ENCODE measurements around the gene TRIM67. TPM values are rescaled to one million over a fixed set of nuclear protein-coding genes. Genes with fewer than 3 reads are reported as not detected.
A peak's percentile ranks its signal among the peaks of the same experiment; 100 is the strongest.

Gene TRIM67
- total RNA-seq, 1 experiment from 2014 or later: 0.08 TPM

DNA sequence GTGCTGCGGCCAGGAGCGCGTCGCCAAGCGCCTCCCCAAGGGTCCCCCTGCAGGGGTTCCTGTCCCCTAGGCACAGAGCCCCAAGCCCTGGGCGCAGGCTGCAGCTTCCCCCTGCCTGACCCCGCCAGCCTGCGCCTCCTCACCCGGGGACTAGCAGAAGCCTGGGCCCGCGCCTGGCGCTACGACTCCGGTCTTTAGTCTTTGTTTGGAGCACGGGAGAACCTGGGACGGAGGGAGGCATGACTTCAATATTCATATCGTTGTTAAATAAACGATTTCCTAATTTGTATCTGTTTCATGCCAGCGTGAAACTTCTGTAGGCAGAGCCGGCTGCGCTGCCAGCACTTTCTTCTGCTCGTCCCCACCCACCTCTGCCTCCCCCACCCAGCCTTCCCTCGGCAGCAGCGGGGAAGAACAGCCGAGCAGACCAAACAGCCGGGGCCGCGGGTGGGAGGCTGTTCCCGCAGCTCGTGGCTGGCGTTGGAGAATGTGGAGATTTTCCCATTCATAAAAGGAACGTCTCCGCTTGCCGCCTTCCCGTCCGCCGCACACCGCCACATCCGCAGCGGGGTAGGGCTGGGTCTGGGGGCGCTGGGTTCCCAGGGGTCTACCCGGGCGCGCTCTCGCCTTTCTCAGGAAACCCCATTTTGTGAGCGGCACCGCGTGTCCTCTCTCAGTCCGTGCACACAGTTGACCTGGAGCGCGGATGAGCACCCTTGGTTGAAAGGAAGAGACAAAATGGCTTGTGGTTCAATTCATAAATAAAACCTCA lies 777 bp upstream of the TRIM67 start:
- TF ChIP-seq, protein P1, sequence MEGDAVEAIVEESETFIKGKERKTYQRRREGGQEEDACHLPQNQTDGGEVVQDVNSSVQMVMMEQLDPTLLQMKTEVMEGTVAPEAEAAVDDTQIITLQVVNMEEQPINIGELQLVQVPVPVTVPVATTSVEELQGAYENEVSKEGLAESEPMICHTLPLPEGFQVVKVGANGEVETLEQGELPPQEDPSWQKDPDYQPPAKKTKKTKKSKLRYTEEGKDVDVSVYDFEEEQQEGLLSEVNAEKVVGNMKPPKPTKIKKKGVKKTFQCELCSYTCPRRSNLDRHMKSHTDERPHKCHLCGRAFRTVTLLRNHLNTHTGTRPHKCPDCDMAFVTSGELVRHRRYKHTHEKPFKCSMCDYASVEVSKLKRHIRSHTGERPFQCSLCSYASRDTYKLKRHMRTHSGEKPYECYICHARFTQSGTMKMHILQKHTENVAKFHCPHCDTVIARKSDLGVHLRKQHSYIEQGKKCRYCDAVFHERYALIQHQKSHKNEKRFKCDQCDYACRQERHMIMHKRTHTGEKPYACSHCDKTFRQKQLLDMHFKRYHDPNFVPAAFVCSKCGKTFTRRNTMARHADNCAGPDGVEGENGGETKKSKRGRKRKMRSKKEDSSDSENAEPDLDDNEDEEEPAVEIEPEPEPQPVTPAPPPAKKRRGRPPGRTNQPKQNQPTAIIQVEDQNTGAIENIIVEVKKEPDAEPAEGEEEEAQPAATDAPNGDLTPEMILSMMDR (IDR thresholded peaks at IDR 0.05): no peak
- TF ChIP-seq, protein P2, sequence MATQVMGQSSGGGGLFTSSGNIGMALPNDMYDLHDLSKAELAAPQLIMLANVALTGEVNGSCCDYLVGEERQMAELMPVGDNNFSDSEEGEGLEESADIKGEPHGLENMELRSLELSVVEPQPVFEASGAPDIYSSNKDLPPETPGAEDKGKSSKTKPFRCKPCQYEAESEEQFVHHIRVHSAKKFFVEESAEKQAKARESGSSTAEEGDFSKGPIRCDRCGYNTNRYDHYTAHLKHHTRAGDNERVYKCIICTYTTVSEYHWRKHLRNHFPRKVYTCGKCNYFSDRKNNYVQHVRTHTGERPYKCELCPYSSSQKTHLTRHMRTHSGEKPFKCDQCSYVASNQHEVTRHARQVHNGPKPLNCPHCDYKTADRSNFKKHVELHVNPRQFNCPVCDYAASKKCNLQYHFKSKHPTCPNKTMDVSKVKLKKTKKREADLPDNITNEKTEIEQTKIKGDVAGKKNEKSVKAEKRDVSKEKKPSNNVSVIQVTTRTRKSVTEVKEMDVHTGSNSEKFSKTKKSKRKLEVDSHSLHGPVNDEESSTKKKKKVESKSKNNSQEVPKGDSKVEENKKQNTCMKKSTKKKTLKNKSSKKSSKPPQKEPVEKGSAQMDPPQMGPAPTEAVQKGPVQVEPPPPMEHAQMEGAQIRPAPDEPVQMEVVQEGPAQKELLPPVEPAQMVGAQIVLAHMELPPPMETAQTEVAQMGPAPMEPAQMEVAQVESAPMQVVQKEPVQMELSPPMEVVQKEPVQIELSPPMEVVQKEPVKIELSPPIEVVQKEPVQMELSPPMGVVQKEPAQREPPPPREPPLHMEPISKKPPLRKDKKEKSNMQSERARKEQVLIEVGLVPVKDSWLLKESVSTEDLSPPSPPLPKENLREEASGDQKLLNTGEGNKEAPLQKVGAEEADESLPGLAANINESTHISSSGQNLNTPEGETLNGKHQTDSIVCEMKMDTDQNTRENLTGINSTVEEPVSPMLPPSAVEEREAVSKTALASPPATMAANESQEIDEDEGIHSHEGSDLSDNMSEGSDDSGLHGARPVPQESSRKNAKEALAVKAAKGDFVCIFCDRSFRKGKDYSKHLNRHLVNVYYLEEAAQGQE (IDR thresholded peaks at IDR 0.05; ENCODE audit: insufficient read depth in 1 of 2, low read depth in 2 of 2, low read length in 1 of 2): no peak
- TF ChIP-seq POLR2AphosphoS5 (IDR thresholded peaks at IDR 0.05; ENCODE audit: low read depth, low read length) (no peak), SIN3A (IDR thresholded peaks at IDR 0.05; ENCODE audit: borderline replicate concordance, insufficient read depth, low read depth, low read length) (no peak), TCF7L2 (IDR thresholded peaks at IDR 0.05; ENCODE audit: low read depth, low read length) (no peak)
- Histone ChIP-seq H3K27ac (ENCODE audit: low read length) (no peak overlapping the region), H3K9me3 (ENCODE audit: control insufficient read depth, insufficient read depth, low read depth, low read length) (no peaks in the 10 kb centered on the region), H3K4me3 (ENCODE audit: low read depth in 2 of 2, low read length in 2 of 2) (no peak overlapping the region), H3K36me3 (ENCODE audit: control insufficient read depth, insufficient read depth, low read length) (no peaks in the 10 kb centered on the region), H3K4me1 (ENCODE audit: control insufficient read depth, insufficient read depth, low read length) (no peaks in the 10 kb centered on the region), H3K27me3 (ENCODE audit: control insufficient read depth, insufficient read depth, low read length) (peaks cover 19% of the 10 kb centered on the region)
- ChIA-PET POLR2A (no interaction called here), CTCF (no interaction called here)
- DNase-seq (ENCODE audit: low read depth, low spot score) (no peak), ATAC-seq (no peak)
- in situ Hi-C loops (cut with HindIII; ENCODE audit: low pct_unique_long_range_greater_than_20kb, low sequenced_read_pairs): no loop called here
- intact Hi-C loops (cut with micrococcal nuclease; ENCODE audit: unreplicated experiment): no loop called here
- no TSS peak for BruUV-seq (replicated peaks)

DNA sequence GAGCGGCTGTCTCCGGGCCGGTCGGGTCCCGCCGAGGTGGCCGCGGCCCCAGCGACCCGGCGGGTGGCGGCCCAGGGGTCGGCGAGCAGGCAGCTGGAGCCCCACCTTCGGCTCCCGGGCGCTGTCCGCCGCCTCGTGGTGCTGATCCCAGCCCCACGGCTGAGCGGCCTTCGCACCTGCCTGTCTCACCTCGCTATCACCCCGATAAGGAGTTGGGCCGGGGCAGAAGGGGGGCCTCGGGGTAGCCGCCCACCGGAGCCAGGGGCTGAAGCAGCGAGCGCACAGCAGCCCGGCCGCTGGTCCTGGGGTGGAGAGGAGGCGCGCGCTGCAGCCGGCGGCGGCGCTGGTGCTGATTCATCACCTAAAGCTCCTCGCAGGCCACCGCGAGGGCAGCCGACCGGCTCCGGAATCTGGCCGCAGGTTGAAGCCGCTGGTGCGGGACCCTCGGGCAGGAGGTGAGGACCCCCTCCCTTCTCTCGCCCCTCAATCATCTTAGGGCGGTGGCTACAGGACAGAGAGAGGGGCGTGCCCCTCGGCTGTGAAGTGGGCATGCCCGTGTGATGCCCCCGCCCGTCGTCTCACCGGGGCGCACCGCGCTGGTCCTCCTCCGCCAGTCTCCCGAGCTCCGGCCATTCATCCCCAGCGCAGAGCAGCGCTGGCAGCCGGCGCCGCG lies 575 bp downstream of the TRIM67 start:
- DNase-seq (ENCODE audit: low read depth, low spot score) (no peak), ATAC-seq (peak; percentile 80)
- in situ Hi-C loops (cut with HindIII; ENCODE audit: low pct_unique_long_range_greater_than_20kb, low sequenced_read_pairs): no loop called here
- Histone ChIP-seq H3K36me3 (ENCODE audit: control insufficient read depth, insufficient read depth, low read length) (no peaks in the 10 kb centered on the region), H3K4me1 (ENCODE audit: control insufficient read depth, insufficient read depth, low read length) (no peaks in the 10 kb centered on the region), H3K27ac (ENCODE audit: low read length) (no peak overlapping the region), H3K9me3 (ENCODE audit: control insufficient read depth, insufficient read depth, low read depth, low read length) (no peaks in the 10 kb centered on the region), H3K4me3 (ENCODE audit: low read depth in 2 of 2, low read length in 2 of 2) (peak overlapping the region; percentile 25 to 29), H3K27me3 (ENCODE audit: control insufficient read depth, insufficient read depth, low read length) (peaks cover 19% of the 10 kb centered on the region)
- TF ChIP-seq, protein P1 (IDR thresholded peaks at IDR 0.05): no peak
- TF ChIP-seq, protein P2 (IDR thresholded peaks at IDR 0.05; ENCODE audit: insufficient read depth in 1 of 2, low read depth in 2 of 2, low read length in 1 of 2): peak; percentile 91 to 96
- no peak for TF ChIP-seq POLR2AphosphoS5 (IDR thresholded peaks at IDR 0.05; ENCODE audit: low read depth, low read length)
- intact Hi-C loops (cut with micrococcal nuclease; ENCODE audit: unreplicated experiment): no loop called here
- CTCF ChIA-PET: no interaction called here
- BruUV-seq (replicated peaks): no TSS peak
- POLR2A ChIA-PET: interaction anchor here (0.6 kb wide), 1 partner anchor 274 kb away, joined by 3 read pairs; no protein-coding TSS in a partner anchor

All from Panc1 (cell line).